ENCODE results near the gene RGS6. TPM values are rescaled to one million over a fixed set of nuclear protein-coding genes. Genes with fewer than 3 reads are reported as not detected.

The RGS6 gene
- total RNA-seq, 1 donor from 2014 or later: 0.24 TPM

- Mint-ChIP-seq H3K4me3 (ENCODE audit: unreplicated experiment) (no peak overlapping the region), H3K36me3 (ENCODE audit: unreplicated experiment) (no peaks in the 10 kb centered on the region), H3K4me1 (ENCODE audit: unreplicated experiment) (no peaks in the 10 kb centered on the region), H3K9me3 (ENCODE audit: unreplicated experiment) (peaks cover 23% of the 10 kb centered on the region), H3K27me3 (ENCODE audit: unreplicated experiment) (no peaks in the 10 kb centered on the region), H3K27ac (ENCODE audit: unreplicated experiment) (no peak overlapping the region)
- DNase-seq (ENCODE audit: extremely low spot score, unreplicated experiment): no peak
- TF ChIP-seq CTCF (IDR thresholded peaks at IDR 0.05): no peak
Observed at GRCh38 chr14:72253503-72253902, 321.3 kb downstream of the RGS6 start.

DNA sequence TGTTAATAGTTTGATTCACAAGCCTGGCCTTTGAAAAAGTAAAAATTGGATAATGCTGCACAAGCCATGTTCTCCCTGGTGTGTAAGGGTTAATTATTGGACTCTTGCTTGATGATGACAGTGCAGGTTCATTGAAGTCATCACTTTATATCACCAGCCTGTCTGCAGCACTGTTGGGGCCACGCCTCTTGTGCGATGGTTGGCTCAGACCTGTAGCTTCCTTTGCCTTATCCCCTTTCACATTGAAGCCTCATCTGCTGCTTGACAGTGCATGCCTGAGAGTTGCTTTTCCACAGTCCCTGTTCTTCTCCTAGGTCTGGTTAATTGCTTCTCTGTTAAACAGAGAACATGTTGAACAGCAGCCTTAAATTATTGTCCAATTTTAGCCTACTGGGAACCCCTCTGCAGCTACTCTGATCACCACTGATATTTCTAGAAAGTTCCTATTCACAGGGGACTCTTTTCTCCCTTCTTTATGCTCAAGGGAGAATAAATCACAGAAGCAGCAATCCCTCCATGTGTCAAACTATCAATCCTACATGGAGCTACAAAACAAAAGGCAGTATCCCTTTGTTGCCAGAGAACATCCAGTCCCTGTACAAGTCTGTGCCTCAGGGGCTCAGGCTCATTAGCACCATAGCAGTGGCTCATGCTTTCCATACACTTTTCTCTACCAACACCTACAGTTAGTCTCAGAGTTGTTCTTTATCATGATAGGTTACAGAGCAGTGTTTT lies 322.1 kb downstream of the RGS6 start:
- H3K27me3 Mint-ChIP-seq (ENCODE audit: unreplicated experiment): no peaks in the 10 kb centered on the region
- H3K9me3 Mint-ChIP-seq (ENCODE audit: unreplicated experiment): peaks cover 25% of the 10 kb centered on the region
- no peaks in the 10 kb centered on the region for H3K36me3 Mint-ChIP-seq (ENCODE audit: unreplicated experiment)
- DNase-seq (ENCODE audit: extremely low spot score, unreplicated experiment): no peak
- H3K4me3 Mint-ChIP-seq (ENCODE audit: unreplicated experiment): no peak overlapping the region
- H3K4me1 Mint-ChIP-seq (ENCODE audit: unreplicated experiment): no peaks in the 10 kb centered on the region
- no peak overlapping the region for H3K27ac Mint-ChIP-seq (ENCODE audit: unreplicated experiment)
- TF ChIP-seq CTCF (IDR thresholded peaks at IDR 0.05): no peak

GRCh38 chr14:72254937-72255472 lies 322.8 kb downstream of the RGS6 start:
- peaks cover 25% of the 10 kb centered on the region for H3K9me3 Mint-ChIP-seq (ENCODE audit: unreplicated experiment)
- H3K27ac Mint-ChIP-seq (ENCODE audit: unreplicated experiment): no peak overlapping the region
- no peaks in the 10 kb centered on the region for H3K27me3 Mint-ChIP-seq (ENCODE audit: unreplicated experiment)
- no peak overlapping the region for H3K4me3 Mint-ChIP-seq (ENCODE audit: unreplicated experiment)
- no peak for TF ChIP-seq CTCF (IDR thresholded peaks at IDR 0.05)
- DNase-seq (ENCODE audit: extremely low spot score, unreplicated experiment): no peak
- H3K36me3 Mint-ChIP-seq (ENCODE audit: unreplicated experiment): no peaks in the 10 kb centered on the region
- no peaks in the 10 kb centered on the region for H3K4me1 Mint-ChIP-seq (ENCODE audit: unreplicated experiment)

DNA sequence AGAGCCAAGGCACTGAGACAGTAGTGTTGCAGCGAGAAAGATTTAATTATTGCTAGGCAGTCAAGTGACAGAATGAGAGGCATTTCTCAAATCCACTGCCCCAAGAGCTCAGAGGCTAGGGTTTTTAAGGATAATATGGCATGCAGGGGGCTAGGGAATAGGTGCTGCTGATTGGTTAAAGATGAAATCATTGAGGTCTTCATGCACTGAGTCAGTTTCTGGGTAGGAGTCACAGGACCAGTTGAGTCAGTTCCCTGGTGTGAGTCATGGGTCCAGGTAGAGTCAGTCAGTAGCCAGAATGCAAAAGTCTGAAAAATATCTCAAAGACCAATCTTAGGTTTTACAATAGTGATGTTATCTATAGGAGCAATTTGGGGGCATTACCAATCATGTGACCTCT lies 323.8 kb downstream of the RGS6 start:
- Mint-ChIP-seq H3K36me3 (ENCODE audit: unreplicated experiment) (no peaks in the 10 kb centered on the region), H3K27me3 (ENCODE audit: unreplicated experiment) (no peaks in the 10 kb centered on the region), H3K9me3 (ENCODE audit: unreplicated experiment) (peaks cover 35% of the 10 kb centered on the region), H3K4me3 (ENCODE audit: unreplicated experiment) (no peak overlapping the region), H3K4me1 (ENCODE audit: unreplicated experiment) (no peaks in the 10 kb centered on the region), H3K27ac (ENCODE audit: unreplicated experiment) (no peak overlapping the region)
- no peak for TF ChIP-seq CTCF (IDR thresholded peaks at IDR 0.05)
- no peak for DNase-seq (ENCODE audit: extremely low spot score, unreplicated experiment)

GRCh38 chr14:72261068-72261467 lies 328.8 kb downstream of the RGS6 start:
- Mint-ChIP-seq H3K4me3 (ENCODE audit: unreplicated experiment) (no peak overlapping the region), H3K27me3 (ENCODE audit: unreplicated experiment) (no peaks in the 10 kb centered on the region), H3K9me3 (ENCODE audit: unreplicated experiment) (peaks cover 22% of the 10 kb centered on the region), H3K36me3 (ENCODE audit: unreplicated experiment) (no peaks in the 10 kb centered on the region), H3K4me1 (ENCODE audit: unreplicated experiment) (no peaks in the 10 kb centered on the region), H3K27ac (ENCODE audit: unreplicated experiment) (no peak overlapping the region)
- no peak for DNase-seq (ENCODE audit: extremely low spot score, unreplicated experiment)
- no peak for TF ChIP-seq CTCF (IDR thresholded peaks at IDR 0.05)

Data from osteocyte (in vitro differentiated cells).